Osteoblast (primary cell): ENCODE measurements around the gene ALKBH1. TPM values are rescaled to one million over a fixed set of nuclear protein-coding genes. Genes with fewer than 3 reads are reported as not detected.

Experiments used
- DNase-seq: peaks from one replicate; pipeline ENCODE4 v3.0.0; 2011; ENCODE audit warnings: low spot score, mixed read lengths; ENCODE audit not compliant: insufficient read length; ENCODE audit errors: missing footprints
- H2AFZ ChIP-seq: 2 replicates; pipeline ENCODE4 v1.6.0; 2011; ENCODE audit warnings: mild to moderate bottlenecking, low read length
- H3K27ac ChIP-seq: 2 replicates; pipeline ENCODE4 v1.5.1; 2011; ENCODE audit warnings: mild to moderate bottlenecking, low read depth, low read length, moderate library complexity
- H3K27me3 ChIP-seq: 2 replicates; pipeline ENCODE4 v1.6.0; 2012; ENCODE audit warnings: mild to moderate bottlenecking, control low read depth, inconsistent platforms, low read length, moderate library complexity; ENCODE audit not compliant: insufficient read depth
- H3K36me3 ChIP-seq: 2 replicates; pipeline ENCODE4 v1.5.1; 2011; ENCODE audit warnings: mild to moderate bottlenecking, low read length, control low read depth, moderate library complexity; ENCODE audit not compliant: insufficient read depth
- H3K4me1 ChIP-seq: 2 replicates; pipeline ENCODE4 v1.5.1; 2011; ENCODE audit warnings: mild to moderate bottlenecking, low read length, control low read depth, moderate library complexity; ENCODE audit not compliant: insufficient read depth
- H3K4me2 ChIP-seq: 2 replicates; pipeline ENCODE4 v1.6.0; 2011; ENCODE audit warnings: mild to moderate bottlenecking, low read length; ENCODE audit not compliant: insufficient read depth
- H3K4me3 ChIP-seq: fragments of 200-600 bp; sonication (generic); 3 replicates; pipeline ENCODE4 v1.5.1; 2012; ENCODE audit warnings: mild to moderate bottlenecking, low read length, inconsistent platforms; ENCODE audit not compliant: insufficient read depth
- H3K79me2 ChIP-seq: 2 replicates; pipeline ENCODE4 v1.6.0; 2012; ENCODE audit warnings: mild to moderate bottlenecking, low read length, control low read depth, inconsistent platforms; ENCODE audit not compliant: insufficient read depth
- H3K9me3 ChIP-seq: 2 replicates; pipeline ENCODE4 v1.5.1; 2011; ENCODE audit warnings: low read depth, low read length, control low read depth
- H4K20me1 ChIP-seq: 2 replicates; pipeline ENCODE4 v1.6.0; 2012; ENCODE audit warnings: mild to moderate bottlenecking, low read length, control low read depth; ENCODE audit not compliant: insufficient read depth
- CTCF ChIP-seq: IDR thresholded peaks from 2 replicates; pipeline ENCODE4 v1.5.1; 2011; ENCODE audit warnings: mild to moderate bottlenecking, low read depth, low read length, moderate library complexity; ENCODE audit errors: extremely low read depth
- total RNA-seq: library from RNA; depleted of rRNA; stranded (reverse); fragments of >200 nt; gene quantifications from 2 replicates; pipeline ENCODE4 v1.2.3, GENCODE V29; 2012

The ALKBH1 gene
- total RNA-seq, 1 donor = 7.6 TPM

DNA sequence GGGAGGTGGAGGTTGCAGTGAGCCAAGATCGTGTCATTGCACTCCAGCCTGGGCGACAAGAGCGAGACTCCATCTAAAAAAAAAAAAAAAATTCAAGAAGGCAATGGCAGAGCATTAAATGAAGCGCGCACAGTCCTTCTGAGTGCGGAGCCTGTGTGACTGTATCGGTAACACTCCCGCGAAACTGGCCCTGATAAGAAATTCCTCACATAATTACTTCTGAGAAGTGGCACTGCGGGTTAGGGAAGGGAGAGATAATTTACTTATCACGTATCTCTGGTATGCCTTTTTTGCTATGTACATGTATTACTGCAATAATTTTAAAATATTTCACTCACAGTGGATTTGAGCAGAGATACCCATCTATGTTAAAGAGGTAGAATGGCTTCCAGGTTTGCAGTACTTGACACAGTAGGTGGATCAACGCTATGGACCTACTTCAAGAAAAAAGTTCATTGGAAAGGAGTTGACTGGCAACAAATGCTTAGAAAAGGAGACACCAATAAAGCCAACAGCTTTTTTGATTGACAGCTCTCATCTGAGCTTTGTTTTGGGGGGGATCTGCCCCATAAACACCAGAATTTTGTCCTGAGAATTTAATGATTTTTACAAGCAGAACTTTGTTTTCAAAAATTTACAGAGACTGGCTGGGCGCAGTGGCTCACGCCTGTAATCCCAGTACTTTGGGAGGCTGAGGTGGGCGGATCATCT is 62.1 kb downstream of the ALKBH1 start:
- no peak for TF ChIP-seq CTCF
- no peaks in the 10 kb centered on the region for H4K20me1 ChIP-seq
- no peaks in the 10 kb centered on the region for H3K9me3 ChIP-seq
- H2AFZ ChIP-seq = no peak overlapping the region
- no peak overlapping the region for H3K4me2 ChIP-seq
- no peaks in the 10 kb centered on the region for H3K36me3 ChIP-seq
- H3K4me1 ChIP-seq = peaks cover 23% of the 10 kb centered on the region
- H3K27me3 ChIP-seq = no peaks in the 10 kb centered on the region
- H3K79me2 ChIP-seq = no peaks in the 10 kb centered on the region
- no peak overlapping the region for H3K4me3 ChIP-seq
- DNase-seq = no peak
- H3K27ac ChIP-seq = no peak overlapping the region

- no peak for TF ChIP-seq CTCF
- no peaks in the 10 kb centered on the region for H3K9me3 ChIP-seq
- H3K36me3 ChIP-seq = no peaks in the 10 kb centered on the region
- H3K4me1 ChIP-seq = peaks cover 28% of the 10 kb centered on the region
- H3K79me2 ChIP-seq = no peaks in the 10 kb centered on the region
- no peaks in the 10 kb centered on the region for H3K27me3 ChIP-seq
- DNase-seq = no peak
- no peaks in the 10 kb centered on the region for H4K20me1 ChIP-seq
- peak overlapping the region; percentile 70 for H3K4me3 ChIP-seq
- H3K27ac ChIP-seq = peak overlapping the region; percentile 88
- H2AFZ ChIP-seq = peak overlapping the region; percentile 97
- peak overlapping the region; percentile 82 for H3K4me2 ChIP-seq
Observed at GRCh38 chr14:77642407-77642806, 65.4 kb downstream of the ALKBH1 start.

DNA sequence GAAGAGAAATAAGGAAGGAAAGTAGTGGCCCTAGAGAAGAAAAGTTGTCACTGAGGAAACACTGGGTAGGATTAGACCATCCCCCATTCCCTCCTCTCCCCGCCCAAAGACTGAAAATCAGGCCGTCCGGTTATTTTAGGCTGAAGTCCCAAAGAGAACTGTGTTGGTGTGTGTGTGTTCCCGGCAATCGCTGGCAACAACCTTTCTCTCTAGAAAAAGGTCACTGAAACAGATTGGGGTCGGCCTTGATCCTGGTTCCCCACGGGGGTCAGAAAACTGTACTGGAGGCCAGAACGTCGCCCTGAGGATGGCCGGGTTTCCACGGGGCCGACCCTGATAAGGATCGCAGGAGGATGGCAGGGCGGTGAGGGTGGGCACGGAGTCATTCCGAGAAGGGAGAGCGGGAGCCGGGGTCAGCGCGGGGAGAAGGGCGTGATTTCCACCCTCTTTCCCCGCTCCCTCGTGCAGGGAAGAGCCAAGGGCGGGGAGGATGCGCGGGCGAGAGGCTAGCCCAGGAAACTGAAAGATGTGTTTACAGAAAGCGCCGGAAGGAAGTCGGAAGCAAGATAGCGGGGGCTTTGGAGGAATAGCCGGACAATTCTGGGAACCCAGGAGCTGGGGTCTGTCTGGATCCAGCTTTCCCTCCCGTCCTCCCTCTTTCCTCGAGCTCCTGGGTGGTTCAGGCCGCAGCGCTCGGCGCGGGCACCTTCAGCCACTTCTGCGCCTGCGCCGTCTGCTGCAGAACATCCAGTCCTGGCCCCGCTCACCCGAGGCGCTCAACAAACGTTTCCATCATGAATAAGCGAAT is 66.1 kb downstream of the ALKBH1 start:
- TF ChIP-seq CTCF = no peak
- Histone ChIP-seq H3K27me3 (no peaks in the 10 kb centered on the region), H3K79me2 (no peaks in the 10 kb centered on the region), H3K4me1 (peaks cover 28% of the 10 kb centered on the region), H3K36me3 (no peaks in the 10 kb centered on the region), H4K20me1 (no peaks in the 10 kb centered on the region), H3K4me3 (peak overlapping the region; percentile 70), H3K4me2 (peak overlapping the region; percentile 82), H3K9me3 (no peaks in the 10 kb centered on the region), H2AFZ (peak overlapping the region; percentile 97), H3K27ac (peak overlapping the region; percentile 88)
- DNase-seq = peak; percentile 86
